Spinal cord (tissue), 10 donors: ENCODE results near the gene CAB39. TPM values are rescaled to one million over a fixed set of nuclear protein-coding genes. Genes with fewer than 3 reads are reported as not detected.

ENCODE experiments used
- DNase-seq, 6 donors: peaks; one replicate each; pipeline versions ENCODE4 v3.0.0 to v3.0.0-alpha.2; 2013 to 2015; ENCODE audit warnings: low spot score in 6 of 6, low read depth in 4 of 6
- H3K27ac ChIP-seq: one replicate; pipeline ENCODE4 v1.5.1; 2013; ENCODE audit warnings: low read depth, low read length, control low read depth
- H3K27me3 ChIP-seq: one replicate; pipeline ENCODE4 v1.6.1; 2013; ENCODE audit warnings: low read length; ENCODE audit not compliant: control insufficient read depth, insufficient read depth
- H3K36me3 ChIP-seq: one replicate; pipeline ENCODE4 v1.6.1; 2013; ENCODE audit warnings: low read length; ENCODE audit not compliant: control insufficient read depth, insufficient read depth
- H3K4me1 ChIP-seq: one replicate; pipeline ENCODE4 v1.6.1; 2013; ENCODE audit warnings: low read length; ENCODE audit not compliant: control insufficient read depth, insufficient read depth
- H3K4me3 ChIP-seq: one replicate; pipeline ENCODE4 v1.5.1; 2013; ENCODE audit warnings: low read depth, low read length, control low read depth
- H3K9me3 ChIP-seq: one replicate; pipeline ENCODE4 v1.6.1; 2013; ENCODE audit warnings: low read length; ENCODE audit not compliant: control insufficient read depth, insufficient read depth
- WGBS: methylation state at CpG from one replicate; pipeline ENCODE4 v1.1.5; 2013; ENCODE audit warnings: missing lambda C conversion rate; ENCODE audit not compliant: insufficient coverage; 5-methylcytosine and 5-hydroxymethylcytosine counted together
- polyA plus RNA-seq, 2 donors: library from polyadenylated mRNA; unstranded; fragments of 120-200 nt; gene quantifications; one replicate each; pipeline ENCODE4 v1.2.1, GENCODE V29; 2013; ENCODE audit not compliant: insufficient read length in 2 of 2
- total RNA-seq, 2 donors: library from RNA; depleted of rRNA in 1 of 2; stranded (reverse); fragments of 120-200 nt in 1 of 2; fragments of >200 nt in 1 of 2; gene quantifications; one replicate each; pipeline versions ENCODE4 v1.2.3 to v1.2.4, GENCODE V29; 2013 to 2014
- donor health status: healthy.

CAB39 gene
- total and polyA plus RNA-seq, 4 donors: 65.4 to 119 (median 86.1) TPM

- peak within 1 kb of the TSS; percentile 79 for H3K4me3 ChIP-seq
- no peaks in the 10 kb centered on the region for H3K9me3 ChIP-seq
- peaks cover 58% of the 10 kb centered on the region for H3K4me1 ChIP-seq
- peak in 3 of 6 donors; percentile 50 to 92 (median 91) for DNase-seq
- H3K27me3 ChIP-seq: no peaks in the 10 kb centered on the region
- under 1% methylated on average over 69 of the region's 76 CpGs for WGBS
- H3K27ac ChIP-seq: peak within 1 kb of the TSS; percentile 92
- H3K36me3 ChIP-seq: peaks cover 11% of the 10 kb centered on the region
Observed at GRCh38 chr2:230864605-230865306, 152.1 kb downstream of the CAB39 start, which contains the start of gene ITM2C. Gene ITM2C, plus strand, starts transcription at chr2:230864942. Its CDS starts 84 bp downstream, at chr2:230865026.

GRCh38 chr2:230865307-230865765, 152.7 kb downstream of the CAB39 start:
- Histone ChIP-seq H3K27me3 (no peaks in the 10 kb centered on the region), H3K4me1 (peaks cover 64% of the 10 kb centered on the region), H3K27ac (peak overlapping the region; percentile 92), H3K9me3 (no peaks in the 10 kb centered on the region), H3K36me3 (peaks cover 13% of the 10 kb centered on the region), H3K4me3 (peak overlapping the region; percentile 79)
- WGBS: 0% methylated on average over 24 of the region's 24 CpGs
- DNase-seq: peak in 2 of 6 donors; percentile 64 to 76

- H3K27ac ChIP-seq: peak overlapping the region; percentile 92
- WGBS: 1% methylated on average over 27 of the region's 35 CpGs
- peak in 2 of 6 donors; percentile 81 to 82 for DNase-seq
Observed at GRCh38 chr2:230865766-230866755, 153.4 kb downstream of the CAB39 start.

GRCh38 chr2:230866756-230867523, 154.3 kb downstream of the CAB39 start:
- Histone ChIP-seq H3K27ac (peak overlapping the region; percentile 92), H3K36me3 (peaks cover 27% of the 10 kb centered on the region), H3K27me3 (no peaks in the 10 kb centered on the region), H3K4me1 (peaks cover 80% of the 10 kb centered on the region), H3K4me3 (peak overlapping the region; percentile 79), H3K9me3 (no peaks in the 10 kb centered on the region)
- 13% methylated on average over 9 of the region's 13 CpGs for WGBS
- DNase-seq: peak in 2 of 6 donors; percentile 92 to 93

More at GRCh38 chr2:230865766-230866755, 153.4 kb downstream of the CAB39 start:
- H3K4me1 ChIP-seq: peaks cover 71% of the 10 kb centered on the region
- H3K4me3 ChIP-seq: peak overlapping the region; percentile 79
- H3K27me3 ChIP-seq: no peaks in the 10 kb centered on the region
- no peaks in the 10 kb centered on the region for H3K9me3 ChIP-seq
- peaks cover 18% of the 10 kb centered on the region for H3K36me3 ChIP-seq

- no peaks in the 10 kb centered on the region for H3K9me3 ChIP-seq
- H3K27ac ChIP-seq: peak overlapping the region; percentile 86
- peak in 2 of 6 donors; percentile 83 to 86 for DNase-seq
- H3K4me3 ChIP-seq: no peak overlapping the region
- H3K36me3 ChIP-seq: peaks cover 39% of the 10 kb centered on the region
- H3K27me3 ChIP-seq: no peaks in the 10 kb centered on the region
- peaks cover 93% of the 10 kb centered on the region for H3K4me1 ChIP-seq
- WGBS: 13% methylated on average over 12 of the region's 15 CpGs
Observed at GRCh38 chr2:230868161-230868946, 155.7 kb downstream of the CAB39 start.

GRCh38 chr2:230868947-230869913, 156.6 kb downstream of the CAB39 start:
- peaks cover 87% of the 10 kb centered on the region for H3K4me1 ChIP-seq
- H3K4me3 ChIP-seq: no peak overlapping the region

GRCh38 chr2:230869914-230870543, 157.4 kb downstream of the CAB39 start:
- peak in 1 of 6 donors; percentile 62 for DNase-seq
- Histone ChIP-seq H3K4me1 (peaks cover 84% of the 10 kb centered on the region), H3K27me3 (no peaks in the 10 kb centered on the region), H3K9me3 (no peaks in the 10 kb centered on the region), H3K4me3 (no peak overlapping the region), H3K36me3 (peaks cover 56% of the 10 kb centered on the region), H3K27ac (peak overlapping the region; percentile 86)
- WGBS: 45% methylated on average over 11 of the region's 11 CpGs

More at GRCh38 chr2:230868947-230869913, 156.6 kb downstream of the CAB39 start:
- WGBS: 13% methylated on average over 16 of the region's 19 CpGs
- peak in 2 of 6 donors; percentile 58 to 87 for DNase-seq
- H3K36me3 ChIP-seq: peaks cover 48% of the 10 kb centered on the region
- peak overlapping the region; percentile 86 for H3K27ac ChIP-seq
- no peaks in the 10 kb centered on the region for H3K27me3 ChIP-seq
- no peaks in the 10 kb centered on the region for H3K9me3 ChIP-seq
